H9 (cell line): ENCODE measurements around the gene ASTN2. TPM values are rescaled to one million over a fixed set of nuclear protein-coding genes. Genes with fewer than 3 reads are reported as not detected.

ENCODE experiments used
- DNase-seq: peaks from one replicate; pipeline ENCODE4 v3.0.0-alpha.2; 2017
- H2AFZ ChIP-seq: one replicate; pipeline ENCODE4 v1.6.1; 2013; ENCODE audit warnings: mild to moderate bottlenecking, low read length, control low read depth, moderate library complexity
- H2AK5ac ChIP-seq: 2 replicates; pipeline ENCODE4 v1.6.1; 2013; ENCODE audit warnings: low read length, control low read depth, mixed read lengths; ENCODE audit not compliant: insufficient read length
- H2BK120ac ChIP-seq: one replicate; pipeline ENCODE4 v1.6.1; 2013; ENCODE audit warnings: low read depth, mild to moderate bottlenecking, low read length, control low read depth, inconsistent platforms; ENCODE audit not compliant: poor library complexity, severe bottlenecking
- H2BK12ac ChIP-seq: 2 replicates; pipeline ENCODE4 v1.6.1; 2013; ENCODE audit warnings: low read length, control low read depth, mixed read lengths, low read depth; ENCODE audit not compliant: insufficient read length
- H2BK15ac ChIP-seq: 2 replicates; pipeline ENCODE4 v1.6.1; 2013; ENCODE audit warnings: low read depth, low read length, control low read depth
- H2BK20ac ChIP-seq: one replicate; pipeline ENCODE4 v1.6.1; 2013; ENCODE audit warnings: low read depth, mild to moderate bottlenecking, low read length, control low read depth, inconsistent platforms; ENCODE audit not compliant: poor library complexity, severe bottlenecking
- H2BK5ac ChIP-seq: 2 replicates; pipeline ENCODE4 v1.6.1; 2013; ENCODE audit warnings: low read length, control low read depth, mixed read lengths; ENCODE audit not compliant: insufficient read length
- H3K14ac ChIP-seq: 2 replicates; pipeline ENCODE4 v1.6.1; 2013; ENCODE audit warnings: low read length, control low read depth; ENCODE audit not compliant: insufficient read depth
- H3K18ac ChIP-seq: 2 replicates; pipeline ENCODE4 v1.6.1; 2013; ENCODE audit warnings: low read depth, mild to moderate bottlenecking, mixed read lengths, low read length, control low read depth; ENCODE audit not compliant: insufficient read length
- H3K23ac ChIP-seq: 2 replicates; pipeline ENCODE4 v1.6.1; 2013; ENCODE audit warnings: low read length, control low read depth, mixed read lengths, low read depth; ENCODE audit not compliant: insufficient read length
- H3K23me2 ChIP-seq: 2 replicates; pipeline ENCODE4 v1.6.1; 2013; ENCODE audit warnings: low read depth, mild to moderate bottlenecking, mixed read lengths, low read length, control low read depth; ENCODE audit not compliant: insufficient read length, poor library complexity, severe bottlenecking
- H3K27ac ChIP-seq: 2 replicates; pipeline ENCODE4 v1.5.1; 2013; ENCODE audit warnings: low read length, control low read depth, mixed read lengths, low read depth; ENCODE audit not compliant: insufficient read length
- H3K27me3 ChIP-seq: 2 replicates; pipeline ENCODE4 v1.6.1; 2013; ENCODE audit warnings: low read length, control low read depth, inconsistent platforms; ENCODE audit not compliant: insufficient read depth
- H3K4ac ChIP-seq: 2 replicates; pipeline ENCODE4 v1.6.1; 2013; ENCODE audit warnings: low read depth, mild to moderate bottlenecking, control low read depth, inconsistent platforms, low read length, moderate library complexity
- H3K4me1 ChIP-seq: 2 replicates; pipeline ENCODE4 v1.6.1; 2013; ENCODE audit warnings: low read length, control low read depth, inconsistent platforms; ENCODE audit not compliant: insufficient read depth
- H3K4me2 ChIP-seq: 2 replicates; pipeline ENCODE4 v1.6.1; 2013; ENCODE audit warnings: low read length, control low read depth, mixed read lengths; ENCODE audit not compliant: insufficient read length, insufficient read depth
- H3K56ac ChIP-seq: 2 replicates; pipeline ENCODE4 v1.6.1; 2013; ENCODE audit warnings: low read depth, mild to moderate bottlenecking, mixed read lengths, low read length, control low read depth; ENCODE audit not compliant: insufficient read length
- H3K79me1 ChIP-seq: 2 replicates; pipeline ENCODE4 v1.6.1; 2013; ENCODE audit warnings: low read depth, mild to moderate bottlenecking, moderate library complexity, low read length, control low read depth, inconsistent platforms; ENCODE audit not compliant: insufficient read depth, poor library complexity, severe bottlenecking
- H3K79me2 ChIP-seq: 2 replicates; pipeline ENCODE4 v1.6.1; 2013; ENCODE audit warnings: low read length, control low read depth, inconsistent platforms; ENCODE audit not compliant: insufficient read depth
- H3K9ac ChIP-seq: 2 replicates; pipeline ENCODE4 v1.6.1; 2013; ENCODE audit warnings: low read length, control low read depth, mixed read lengths; ENCODE audit not compliant: insufficient read length; ENCODE audit errors: extremely low read depth
- H3K9me3 ChIP-seq: one replicate; pipeline ENCODE4 v1.6.1; 2013; ENCODE audit warnings: low read depth, low read length, inconsistent platforms; ENCODE audit not compliant: control insufficient read depth
- H3T11ph ChIP-seq: one replicate; pipeline ENCODE4 v1.6.1; 2013; ENCODE audit warnings: mild to moderate bottlenecking, low read length, control low read depth, inconsistent platforms
- H4K20me1 ChIP-seq: one replicate; pipeline ENCODE4 v1.6.1; 2013; ENCODE audit not compliant: control insufficient read depth, insufficient read length, insufficient read depth
- H4K5ac ChIP-seq: 2 replicates; pipeline ENCODE4 v1.6.1; 2013; ENCODE audit warnings: low read depth, mild to moderate bottlenecking, mixed read lengths, low read length, control low read depth; ENCODE audit not compliant: insufficient read length
- H4K8ac ChIP-seq: replicated peaks from 2 replicates; pipeline ENCODE4 v1.6.1; 2013; ENCODE audit warnings: low read length, control low read depth, mixed read lengths, low read depth; ENCODE audit not compliant: insufficient read length
- H4K91ac ChIP-seq: 2 replicates; pipeline ENCODE4 v1.6.1; 2013; ENCODE audit warnings: low read depth, mild to moderate bottlenecking, moderate library complexity, mixed read lengths, low read length, control low read depth; ENCODE audit not compliant: insufficient read length
- H3K27ac Mint-ChIP-seq, 3 experiments: 2 replicates in 2 of 3; 3 replicates in 1 of 3; pipeline ENCODE4 v1.8.0; 2020 to 2021; ENCODE audit warnings: mixed read lengths in 3 of 3, mild to moderate bottlenecking in 1 of 3, moderate library complexity in 1 of 3
- H3K27me3 Mint-ChIP-seq: 2 replicates; pipeline ENCODE4 v1.8.0; 2021; ENCODE audit warnings: low read depth, mild to moderate bottlenecking, moderate library complexity, mixed read lengths
- H3K36me3 Mint-ChIP-seq, 3 experiments: 2 replicates in 2 of 3; 3 replicates in 1 of 3; pipeline ENCODE4 v1.8.0; 2020 to 2021; ENCODE audit warnings: low read depth in 3 of 3, mixed read lengths in 3 of 3; ENCODE audit not compliant: insufficient read depth in 1 of 3
- H3K4me1 Mint-ChIP-seq, 2 experiments: 2 replicates each; pipeline ENCODE4 v1.8.0; 2020; ENCODE audit warnings: mixed read lengths in 2 of 2
- H3K4me3 Mint-ChIP-seq, 2 experiments: 2 replicates in 1 of 2; 3 replicates in 1 of 2; pipeline ENCODE4 v1.8.0; 2020 to 2021; ENCODE audit warnings: mild to moderate bottlenecking in 2 of 2, mixed read lengths in 2 of 2, moderate library complexity in 1 of 2
- H3K9me3 Mint-ChIP-seq, 2 experiments: 2 replicates in 1 of 2; 3 replicates in 1 of 2; pipeline ENCODE4 v1.8.0; 2020; ENCODE audit warnings: mild to moderate bottlenecking in 2 of 2, mixed read lengths in 2 of 2, moderate library complexity in 1 of 2
- CTCF ChIP-seq: fragments of 200-600 bp; sonication (generic); conservative IDR thresholded peaks from 3 replicates; pipeline ENCODE4 v1.8.0; 2021; ENCODE audit warnings: antibody characterized with exemption, mild to moderate bottlenecking
- WGBS: extraction: QIAGEN DNeasy Blood & Tissue Kit; methylation state at CpG from one replicate; pipeline ENCODE4 v1.1.7; 2013; ENCODE audit warnings: missing lambda C conversion rate, low lambda C conversion rate, mixed read lengths; ENCODE audit not compliant: insufficient read length; ENCODE audit errors: extremely low coverage; 5-methylcytosine and 5-hydroxymethylcytosine counted together
- total RNA-seq: library from RNA; stranded (reverse); gene quantifications from 2 replicates; pipeline ENCODE4 v1.2.1, GENCODE V29; 2021

Gene ASTN2
- total RNA-seq, 1 experiment from 2014 or later = 9.7 TPM

DNA sequence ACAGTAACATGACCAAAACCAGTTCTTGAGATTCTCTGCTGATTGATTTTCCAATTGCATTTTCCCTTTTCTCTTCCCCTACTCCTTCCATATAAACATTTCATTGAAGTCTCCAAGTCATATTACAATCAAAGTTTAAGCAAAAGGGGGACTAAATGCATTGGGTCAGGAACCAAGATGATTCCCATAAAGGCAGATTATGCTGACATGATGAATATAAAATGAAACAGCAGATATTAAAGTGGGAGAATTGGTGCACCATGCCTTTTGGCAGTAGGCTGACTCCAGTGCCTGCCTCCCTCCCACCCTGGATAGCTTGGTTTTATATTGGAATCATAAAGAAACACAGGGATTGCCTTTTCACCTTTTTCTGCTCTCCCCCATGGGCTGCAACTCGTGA lies 118.4 kb downstream of the ASTN2 start:
- Histone ChIP-seq H3T11ph (no peak overlapping the region), H3K9ac (no peak overlapping the region), H3K27ac (no peak overlapping the region), H2AK5ac (no peak overlapping the region), H2BK20ac (no peak overlapping the region), H3K27me3 (no peaks in the 10 kb centered on the region), H3K9me3 (no peaks in the 10 kb centered on the region), H3K4me1 (no peaks in the 10 kb centered on the region; the same call in 1 of the 2 replicates), H2AFZ (no peak overlapping the region), H2BK120ac (no peak overlapping the region), H3K79me1 (no peaks in the 10 kb centered on the region), H3K23me2 (no peaks in the 10 kb centered on the region), H3K14ac (no peak overlapping the region), H4K5ac (no peak overlapping the region), H3K4me2 (no peak overlapping the region), H4K8ac (no peak overlapping the region), H3K4ac (no peak overlapping the region), H3K79me2 (no peaks in the 10 kb centered on the region), H2BK15ac (no peak overlapping the region), H3K18ac (no peak overlapping the region), H4K91ac (no peak overlapping the region), H3K23ac (no peak overlapping the region), H3K56ac (no peak overlapping the region), H2BK12ac (no peak overlapping the region), H2BK5ac (no peak overlapping the region), H4K20me1 (no peaks in the 10 kb centered on the region)
- Mint-ChIP-seq H3K36me3 (no peaks in the 10 kb centered on the region; a peak in 1 of 7 replicates), H3K27me3 (no peaks in the 10 kb centered on the region; the same call in 1 of the 2 replicates), H3K27ac (no peak overlapping the region), H3K9me3 (no peaks in the 10 kb centered on the region), H3K4me1 (peaks cover 5 to 8% of the 10 kb centered on the region in 2 experiments), H3K4me3 (no peak overlapping the region)
- no CpG with 5 or more reads among the region's 1 CpG for WGBS
- TF ChIP-seq CTCF = no peak
- no peak for DNase-seq
